ENCODE data around the gene ZNF614. TPM values are rescaled to one million over a fixed set of nuclear protein-coding genes. Genes with fewer than 3 reads are reported as not detected.
A peak's percentile ranks its signal among the peaks of the same experiment; 100 is the strongest.

Gene ZNF614
- total and polyA plus RNA-seq, 9 of the 15 experiments (the other 6 are each of a cell fraction or from before 2014, with no cell fraction given), result 4.9 to 16.3 (median 11.4) TPM

DNA sequence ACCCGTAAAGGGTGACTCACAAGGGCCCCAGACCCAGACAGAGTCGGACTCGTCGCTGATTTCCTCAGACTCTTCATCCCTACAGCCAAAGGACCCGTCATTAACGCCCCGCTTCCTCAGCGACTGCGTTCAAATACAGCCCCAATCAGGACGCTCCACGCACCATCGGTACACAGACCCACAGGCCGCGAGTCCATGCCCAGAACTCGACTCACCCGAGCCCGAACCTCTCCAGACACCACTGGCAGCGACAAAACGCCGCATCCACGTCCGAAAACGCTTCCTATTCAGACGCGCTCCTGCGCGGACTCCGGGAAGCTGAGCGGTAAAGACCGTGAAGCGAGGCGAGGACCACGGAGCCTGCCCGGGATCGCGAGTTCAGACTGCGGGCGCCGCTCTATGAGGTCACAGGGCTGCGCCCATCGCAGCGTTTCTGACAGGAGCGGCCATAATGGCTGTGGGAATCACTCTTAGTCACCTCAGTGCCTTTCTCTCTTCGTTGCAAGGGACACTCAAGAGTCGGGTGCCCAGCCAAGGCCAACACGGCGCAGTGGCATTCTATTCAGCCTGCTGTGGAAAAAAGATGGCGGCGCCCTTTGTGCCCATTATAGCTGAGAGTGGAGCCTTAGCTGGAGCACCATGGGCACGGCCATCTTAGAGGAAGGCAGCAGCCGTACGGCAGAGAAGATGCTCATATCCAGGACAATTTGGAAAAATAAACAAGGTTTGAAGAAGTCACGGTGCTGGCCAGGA is at the start of gene ZNF614 (continued):
- TF ChIP-seq, protein P1, sequence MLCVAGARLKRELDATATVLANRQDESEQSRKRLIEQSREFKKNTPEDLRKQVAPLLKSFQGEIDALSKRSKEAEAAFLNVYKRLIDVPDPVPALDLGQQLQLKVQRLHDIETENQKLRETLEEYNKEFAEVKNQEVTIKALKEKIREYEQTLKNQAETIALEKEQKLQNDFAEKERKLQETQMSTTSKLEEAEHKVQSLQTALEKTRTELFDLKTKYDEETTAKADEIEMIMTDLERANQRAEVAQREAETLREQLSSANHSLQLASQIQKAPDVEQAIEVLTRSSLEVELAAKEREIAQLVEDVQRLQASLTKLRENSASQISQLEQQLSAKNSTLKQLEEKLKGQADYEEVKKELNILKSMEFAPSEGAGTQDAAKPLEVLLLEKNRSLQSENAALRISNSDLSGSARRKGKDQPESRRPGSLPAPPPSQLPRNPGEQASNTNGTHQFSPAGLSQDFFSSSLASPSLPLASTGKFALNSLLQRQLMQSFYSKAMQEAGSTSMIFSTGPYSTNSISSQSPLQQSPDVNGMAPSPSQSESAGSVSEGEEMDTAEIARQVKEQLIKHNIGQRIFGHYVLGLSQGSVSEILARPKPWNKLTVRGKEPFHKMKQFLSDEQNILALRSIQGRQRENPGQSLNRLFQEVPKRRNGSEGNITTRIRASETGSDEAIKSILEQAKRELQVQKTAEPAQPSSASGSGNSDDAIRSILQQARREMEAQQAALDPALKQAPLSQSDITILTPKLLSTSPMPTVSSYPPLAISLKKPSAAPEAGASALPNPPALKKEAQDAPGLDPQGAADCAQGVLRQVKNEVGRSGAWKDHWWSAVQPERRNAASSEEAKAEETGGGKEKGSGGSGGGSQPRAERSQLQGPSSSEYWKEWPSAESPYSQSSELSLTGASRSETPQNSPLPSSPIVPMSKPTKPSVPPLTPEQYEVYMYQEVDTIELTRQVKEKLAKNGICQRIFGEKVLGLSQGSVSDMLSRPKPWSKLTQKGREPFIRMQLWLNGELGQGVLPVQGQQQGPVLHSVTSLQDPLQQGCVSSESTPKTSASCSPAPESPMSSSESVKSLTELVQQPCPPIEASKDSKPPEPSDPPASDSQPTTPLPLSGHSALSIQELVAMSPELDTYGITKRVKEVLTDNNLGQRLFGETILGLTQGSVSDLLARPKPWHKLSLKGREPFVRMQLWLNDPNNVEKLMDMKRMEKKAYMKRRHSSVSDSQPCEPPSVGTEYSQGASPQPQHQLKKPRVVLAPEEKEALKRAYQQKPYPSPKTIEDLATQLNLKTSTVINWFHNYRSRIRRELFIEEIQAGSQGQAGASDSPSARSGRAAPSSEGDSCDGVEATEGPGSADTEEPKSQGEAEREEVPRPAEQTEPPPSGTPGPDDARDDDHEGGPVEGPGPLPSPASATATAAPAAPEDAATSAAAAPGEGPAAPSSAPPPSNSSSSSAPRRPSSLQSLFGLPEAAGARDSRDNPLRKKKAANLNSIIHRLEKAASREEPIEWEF (CRISPR knock-in tag; IDR thresholded peaks at IDR 0.05), result no peak
- TF ChIP-seq SP1 (CRISPR knock-in tag; IDR thresholded peaks at IDR 0.05), result peak; percentile 69; the same call in 1 of the 2 replicates
- peak; percentile 73 for TF ChIP-seq CHAMP1 (IDR thresholded peaks at IDR 0.05)
- TF ChIP-seq, protein P2, sequence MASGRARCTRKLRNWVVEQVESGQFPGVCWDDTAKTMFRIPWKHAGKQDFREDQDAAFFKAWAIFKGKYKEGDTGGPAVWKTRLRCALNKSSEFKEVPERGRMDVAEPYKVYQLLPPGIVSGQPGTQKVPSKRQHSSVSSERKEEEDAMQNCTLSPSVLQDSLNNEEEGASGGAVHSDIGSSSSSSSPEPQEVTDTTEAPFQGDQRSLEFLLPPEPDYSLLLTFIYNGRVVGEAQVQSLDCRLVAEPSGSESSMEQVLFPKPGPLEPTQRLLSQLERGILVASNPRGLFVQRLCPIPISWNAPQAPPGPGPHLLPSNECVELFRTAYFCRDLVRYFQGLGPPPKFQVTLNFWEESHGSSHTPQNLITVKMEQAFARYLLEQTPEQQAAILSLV (tag; IDR thresholded peaks at IDR 0.05), result 0 out of 2 replicates have a peak, but pooled peaks have one; percentile 37
- TF ChIP-seq ARID4B (CRISPR knock-in tag; IDR thresholded peaks at IDR 0.05), result peak; percentile 81; the same call in 1 of the 2 replicates
- TF ChIP-seq DLX4 (CRISPR knock-in tag; IDR thresholded peaks at IDR 0.05), result no peak
- no peak for TF ChIP-seq RNF2 (IDR thresholded peaks at IDR 0.05)
- TF ChIP-seq CC2D1A (IDR thresholded peaks at IDR 0.05), result 0 out of 2 replicates have a peak, but pooled peaks have one; percentile 36
- TF ChIP-seq, protein P3, sequence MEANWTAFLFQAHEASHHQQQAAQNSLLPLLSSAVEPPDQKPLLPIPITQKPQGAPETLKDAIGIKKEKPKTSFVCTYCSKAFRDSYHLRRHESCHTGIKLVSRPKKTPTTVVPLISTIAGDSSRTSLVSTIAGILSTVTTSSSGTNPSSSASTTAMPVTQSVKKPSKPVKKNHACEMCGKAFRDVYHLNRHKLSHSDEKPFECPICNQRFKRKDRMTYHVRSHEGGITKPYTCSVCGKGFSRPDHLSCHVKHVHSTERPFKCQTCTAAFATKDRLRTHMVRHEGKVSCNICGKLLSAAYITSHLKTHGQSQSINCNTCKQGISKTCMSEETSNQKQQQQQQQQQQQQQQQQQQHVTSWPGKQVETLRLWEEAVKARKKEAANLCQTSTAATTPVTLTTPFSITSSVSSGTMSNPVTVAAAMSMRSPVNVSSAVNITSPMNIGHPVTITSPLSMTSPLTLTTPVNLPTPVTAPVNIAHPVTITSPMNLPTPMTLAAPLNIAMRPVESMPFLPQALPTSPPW (CRISPR knock-in tag; IDR thresholded peaks at IDR 0.05), result peak; percentile 55; the same call in 1 of the 2 replicates
- TF ChIP-seq POLR2B (IDR thresholded peaks at IDR 0.05; ENCODE audit: low read depth, partially characterized antibody), result peak; percentile 92
- TF ChIP-seq KDM1A (IDR thresholded peaks at IDR 0.05), result no peak

All from K562 (cell line).